ENCODE data around the gene SLC35F6. TPM values are rescaled to one million over a fixed set of nuclear protein-coding genes. Genes with fewer than 3 reads are reported as not detected.

Gene SLC35F6
- 17.5 TPM for total RNA-seq

- DNase-seq (ENCODE audit: low spot score in 2 of 2) (peak; percentile 84 to 93), FAIRE-seq (no peak)
These were observed at the start of gene SLC35F6 for GRCh38 chr2:26764078-26764887. Gene SLC35F6 (plus strand): TSS chr2:26764284. CDS start chr2:26764350, 66 bp downstream.

- DNase-seq (ENCODE audit: low spot score in 2 of 2) (no peak), FAIRE-seq (no peak)
These were observed 48.4 kb upstream of the SLC35F6 start for GRCh38 chr2:26715528-26716270.

- FAIRE-seq (no peak), DNase-seq (ENCODE audit: low spot score in 2 of 2) (no peak)
These were observed 47.7 kb upstream of the SLC35F6 start for GRCh38 chr2:26716340-26716739.

- no peak for FAIRE-seq
- DNase-seq (ENCODE audit: low spot score in 2 of 2), result no peak
These were observed 47.3 kb upstream of the SLC35F6 start for GRCh38 chr2:26716769-26717168.

GRCh38 chr2:26717362-26717761 lies 46.7 kb upstream of the SLC35F6 start:
- no peak for DNase-seq (ENCODE audit: low spot score in 2 of 2)
- FAIRE-seq, result no peak

GRCh38 chr2:26718949-26719686 lies 45.0 kb upstream of the SLC35F6 start:
- FAIRE-seq, result no peak
- DNase-seq (ENCODE audit: low spot score in 2 of 2), result no peak

- DNase-seq (ENCODE audit: low spot score in 2 of 2) (peak in 1 of 2 donors; percentile 50), FAIRE-seq (no peak)
These were observed 43.6 kb upstream of the SLC35F6 start for GRCh38 chr2:26720322-26721114.

- no peak for FAIRE-seq
These were observed 42.7 kb upstream of the SLC35F6 start for GRCh38 chr2:26721115-26722032.

GRCh38 chr2:26722328-26722727 lies 41.8 kb upstream of the SLC35F6 start:
- FAIRE-seq, result no peak
- no peak for DNase-seq (ENCODE audit: low spot score in 2 of 2)

More at GRCh38 chr2:26721115-26722032, 42.7 kb upstream of the SLC35F6 start:
- DNase-seq (ENCODE audit: low spot score in 2 of 2), result no peak

GRCh38 chr2:26722911-26723310 lies 41.2 kb upstream of the SLC35F6 start:
- no peak for DNase-seq (ENCODE audit: low spot score in 2 of 2)
- FAIRE-seq, result no peak

GRCh38 chr2:26723475-26723874 lies 40.6 kb upstream of the SLC35F6 start:
- FAIRE-seq (no peak), DNase-seq (ENCODE audit: low spot score in 2 of 2) (no peak)

- DNase-seq (ENCODE audit: low spot score in 2 of 2) (no peak), FAIRE-seq (no peak)
These were observed 39.9 kb upstream of the SLC35F6 start for GRCh38 chr2:26723991-26724750.

GRCh38 chr2:26724784-26725520 lies 39.1 kb upstream of the SLC35F6 start:
- FAIRE-seq, result no peak
- no peak for DNase-seq (ENCODE audit: low spot score in 2 of 2)

GRCh38 chr2:26725521-26725820 lies 38.6 kb upstream of the SLC35F6 start:
- no peak for FAIRE-seq

GRCh38 chr2:26726228-26726627 lies 37.9 kb upstream of the SLC35F6 start:
- FAIRE-seq (no peak), DNase-seq (ENCODE audit: low spot score in 2 of 2) (no peak)

More at GRCh38 chr2:26725521-26725820, 38.6 kb upstream of the SLC35F6 start:
- DNase-seq (ENCODE audit: low spot score in 2 of 2), result no peak

- DNase-seq (ENCODE audit: low spot score in 2 of 2) (no peak), FAIRE-seq (no peak)
These were observed 36.2 kb upstream of the SLC35F6 start for GRCh38 chr2:26727641-26728561.

- DNase-seq (ENCODE audit: low spot score in 2 of 2), result no peak
- no peak for FAIRE-seq
These were observed 34.8 kb upstream of the SLC35F6 start for GRCh38 chr2:26729311-26729710.
